ENCODE results near the gene IL11RA. TPM values are rescaled to one million over a fixed set of nuclear protein-coding genes. Genes with fewer than 3 reads are reported as not detected.

IL11RA gene
- total and polyA plus RNA-seq, 10 of the 15 experiments (the other 5 are each of a cell fraction or from before 2014, with no cell fraction given), result 0.32 to 5.8 (median 2.2) TPM

DNA sequence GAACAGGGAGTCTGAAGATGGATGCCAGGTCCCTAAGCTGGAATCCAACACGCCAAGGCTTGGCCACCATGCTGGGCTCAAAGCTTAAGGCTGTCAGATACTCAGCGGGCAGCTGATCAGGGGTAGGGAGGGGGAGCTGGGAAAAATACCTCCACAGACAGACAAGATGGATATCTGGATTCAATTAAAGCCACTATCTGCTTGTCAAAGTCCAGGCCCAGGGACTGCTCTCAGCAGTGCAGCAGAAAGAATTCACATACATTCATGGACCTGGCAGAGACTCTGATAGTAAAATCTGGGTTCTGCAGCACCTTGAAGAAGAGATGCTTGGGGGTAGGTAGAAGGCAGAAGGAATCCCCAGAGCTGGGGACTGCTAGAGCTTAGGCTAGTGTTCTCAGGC, 36.9 kb upstream of the IL11RA start (continued):
- TF ChIP-seq, protein P1, sequence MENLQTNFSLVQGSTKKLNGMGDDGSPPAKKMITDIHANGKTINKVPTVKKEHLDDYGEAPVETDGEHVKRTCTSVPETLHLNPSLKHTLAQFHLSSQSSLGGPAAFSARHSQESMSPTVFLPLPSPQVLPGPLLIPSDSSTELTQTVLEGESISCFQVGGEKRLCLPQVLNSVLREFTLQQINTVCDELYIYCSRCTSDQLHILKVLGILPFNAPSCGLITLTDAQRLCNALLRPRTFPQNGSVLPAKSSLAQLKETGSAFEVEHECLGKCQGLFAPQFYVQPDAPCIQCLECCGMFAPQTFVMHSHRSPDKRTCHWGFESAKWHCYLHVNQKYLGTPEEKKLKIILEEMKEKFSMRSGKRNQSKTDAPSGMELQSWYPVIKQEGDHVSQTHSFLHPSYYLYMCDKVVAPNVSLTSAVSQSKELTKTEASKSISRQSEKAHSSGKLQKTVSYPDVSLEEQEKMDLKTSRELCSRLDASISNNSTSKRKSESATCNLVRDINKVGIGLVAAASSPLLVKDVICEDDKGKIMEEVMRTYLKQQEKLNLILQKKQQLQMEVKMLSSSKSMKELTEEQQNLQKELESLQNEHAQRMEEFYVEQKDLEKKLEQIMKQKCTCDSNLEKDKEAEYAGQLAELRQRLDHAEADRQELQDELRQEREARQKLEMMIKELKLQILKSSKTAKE (IDR thresholded peaks at IDR 0.05; ENCODE audit: low read depth, poor library complexity, severe bottlenecking), result no peak
- TF ChIP-seq RB1 (IDR thresholded peaks at IDR 0.05; ENCODE audit: borderline replicate concordance), result no peak
- TF ChIP-seq SUZ12 (IDR thresholded peaks at IDR 0.05; ENCODE audit: unreplicated experiment), result no peak
- TF ChIP-seq RELA (IDR thresholded peaks at IDR 0.05; ENCODE audit: borderline replicate concordance, partially characterized antibody), result no peak
- TF ChIP-seq, protein P2, sequence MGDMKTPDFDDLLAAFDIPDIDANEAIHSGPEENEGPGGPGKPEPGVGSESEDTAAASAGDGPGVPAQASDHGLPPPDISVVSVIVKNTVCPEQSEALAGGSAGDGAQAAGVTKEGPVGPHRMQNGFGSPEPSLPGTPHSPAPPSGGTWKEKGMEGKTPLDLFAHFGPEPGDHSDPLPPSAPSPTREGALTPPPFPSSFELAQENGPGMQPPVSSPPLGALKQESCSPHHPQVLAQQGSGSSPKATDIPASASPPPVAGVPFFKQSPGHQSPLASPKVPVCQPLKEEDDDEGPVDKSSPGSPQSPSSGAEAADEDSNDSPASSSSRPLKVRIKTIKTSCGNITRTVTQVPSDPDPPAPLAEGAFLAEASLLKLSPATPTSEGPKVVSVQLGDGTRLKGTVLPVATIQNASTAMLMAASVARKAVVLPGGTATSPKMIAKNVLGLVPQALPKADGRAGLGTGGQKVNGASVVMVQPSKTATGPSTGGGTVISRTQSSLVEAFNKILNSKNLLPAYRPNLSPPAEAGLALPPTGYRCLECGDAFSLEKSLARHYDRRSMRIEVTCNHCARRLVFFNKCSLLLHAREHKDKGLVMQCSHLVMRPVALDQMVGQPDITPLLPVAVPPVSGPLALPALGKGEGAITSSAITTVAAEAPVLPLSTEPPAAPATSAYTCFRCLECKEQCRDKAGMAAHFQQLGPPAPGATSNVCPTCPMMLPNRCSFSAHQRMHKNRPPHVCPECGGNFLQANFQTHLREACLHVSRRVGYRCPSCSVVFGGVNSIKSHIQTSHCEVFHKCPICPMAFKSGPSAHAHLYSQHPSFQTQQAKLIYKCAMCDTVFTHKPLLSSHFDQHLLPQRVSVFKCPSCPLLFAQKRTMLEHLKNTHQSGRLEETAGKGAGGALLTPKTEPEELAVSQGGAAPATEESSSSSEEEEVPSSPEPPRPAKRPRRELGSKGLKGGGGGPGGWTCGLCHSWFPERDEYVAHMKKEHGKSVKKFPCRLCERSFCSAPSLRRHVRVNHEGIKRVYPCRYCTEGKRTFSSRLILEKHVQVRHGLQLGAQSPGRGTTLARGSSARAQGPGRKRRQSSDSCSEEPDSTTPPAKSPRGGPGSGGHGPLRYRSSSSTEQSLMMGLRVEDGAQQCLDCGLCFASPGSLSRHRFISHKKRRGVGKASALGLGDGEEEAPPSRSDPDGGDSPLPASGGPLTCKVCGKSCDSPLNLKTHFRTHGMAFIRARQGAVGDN (IDR thresholded peaks at IDR 0.05), result no peak
- no peak for TF ChIP-seq HCFC1 (IDR thresholded peaks at IDR 0.05; ENCODE audit: low read length)
- no peak for TF ChIP-seq RFX5 (IDR thresholded peaks at IDR 0.05; ENCODE audit: low read depth, low read length)
